Hepatocyte (in vitro differentiated cells): ENCODE results near the gene CMKLR1. TPM values are rescaled to one million over a fixed set of nuclear protein-coding genes. Genes with fewer than 3 reads are reported as not detected.

Source experiments
- DNase-seq: peaks from one replicate; pipeline ENCODE4 v3.0.0-alpha.2; 2016; ENCODE audit warnings: low spot score
- H2AFZ ChIP-seq: fragments of 200-600 bp; sonication (generic); 2 replicates; pipeline ENCODE4 v1.6.0; 2016; ENCODE audit warnings: antibody characterized with exemption, mild to moderate bottlenecking
- H3K27ac ChIP-seq: fragments of 200-600 bp; sonication (generic); 2 replicates; pipeline ENCODE4 v1.5.1; 2016; ENCODE audit warnings: mild to moderate bottlenecking
- H3K27me3 ChIP-seq: fragments of 200-600 bp; sonication (generic); 2 replicates; pipeline ENCODE4 v1.6.1; 2016
- H3K36me3 ChIP-seq: fragments of 200-600 bp; sonication (generic); replicated peaks from 2 replicates; pipeline ENCODE4 v1.5.1; 2016; ENCODE audit warnings: low read depth; ENCODE audit not compliant: insufficient read depth
- H3K4me1 ChIP-seq: fragments of 200-600 bp; sonication (generic); 2 replicates; pipeline ENCODE4 v1.5.1; 2016; ENCODE audit warnings: mild to moderate bottlenecking, moderate library complexity; ENCODE audit not compliant: insufficient read depth
- H3K4me2 ChIP-seq: fragments of 200-600 bp; sonication (generic); 2 replicates; pipeline ENCODE4 v1.6.0; 2016
- H3K4me3 ChIP-seq: fragments of 200-600 bp; sonication (generic); 2 replicates; pipeline ENCODE4 v1.5.1; 2016; ENCODE audit warnings: mild to moderate bottlenecking
- H3K79me2 ChIP-seq: fragments of 200-600 bp; sonication (generic); 2 replicates; pipeline ENCODE4 v1.6.0; 2017; ENCODE audit warnings: mild to moderate bottlenecking
- H3K9me2 ChIP-seq: fragments of 200-600 bp; sonication (generic); replicated peaks from 2 replicates; pipeline ENCODE4 v1.6.0; 2017; ENCODE audit warnings: mild to moderate bottlenecking; ENCODE audit not compliant: insufficient read depth
- H3K9me3 ChIP-seq: fragments of 200-600 bp; sonication (generic); 2 replicates; pipeline ENCODE4 v1.5.1; 2016; ENCODE audit warnings: low read depth, mild to moderate bottlenecking
- H4K20me1 ChIP-seq: fragments of 200-600 bp; sonication (generic); 2 replicates; pipeline ENCODE4 v1.6.0; 2016; ENCODE audit warnings: mild to moderate bottlenecking; ENCODE audit not compliant: insufficient read depth, poor library complexity, severe bottlenecking
- EZH2 ChIP-seq: fragments of 200-600 bp; sonication (generic); IDR thresholded peaks from 2 replicates; pipeline ENCODE4 v1.6.1; 2016; ENCODE audit warnings: antibody characterized with exemption, mild to moderate bottlenecking, borderline replicate concordance
- EZH2phosphoT487 ChIP-seq: fragments of 200-600 bp; sonication (generic); IDR thresholded peaks from one replicate; pipeline ENCODE4 v1.6.1; 2018; ENCODE audit warnings: antibody characterized with exemption, mild to moderate bottlenecking, low read depth, moderate library complexity; ENCODE audit not compliant: unreplicated experiment, severe bottlenecking
- WGBS: methylation state at CpG from one replicate; pipeline ENCODE4 v1.1.6; 2016; ENCODE audit warnings: low lambda C conversion rate; ENCODE audit errors: missing lambda C conversion rate; 5-methylcytosine and 5-hydroxymethylcytosine counted together
- polyA plus RNA-seq: library from polyadenylated mRNA; unstranded; fragments of >200 nt; fragmentation: Nextera tagmentation; extraction: Ambion mirVana; gene quantifications from 2 replicates; pipeline ENCODE4 v1.2.1, GENCODE V29; 2016
- total RNA-seq: library from RNA; depleted of rRNA; stranded (reverse); fragments of >200 nt; gene quantifications from 2 replicates; pipeline ENCODE4 v1.2.3, GENCODE V29; 2014
- TF ChIP-seq, protein P1 (sequence below): fragments of 200-600 bp; sonication (generic); IDR thresholded peaks from 2 replicates; pipeline ENCODE4 v1.5.1; 2016; ENCODE audit warnings: antibody characterized with exemption, mild to moderate bottlenecking; ENCODE audit not compliant: poor library complexity

CMKLR1 gene
- total and polyA plus RNA-seq, 2 experiments from 2014 or later, result 2.2 to 3.1 TPM

DNA sequence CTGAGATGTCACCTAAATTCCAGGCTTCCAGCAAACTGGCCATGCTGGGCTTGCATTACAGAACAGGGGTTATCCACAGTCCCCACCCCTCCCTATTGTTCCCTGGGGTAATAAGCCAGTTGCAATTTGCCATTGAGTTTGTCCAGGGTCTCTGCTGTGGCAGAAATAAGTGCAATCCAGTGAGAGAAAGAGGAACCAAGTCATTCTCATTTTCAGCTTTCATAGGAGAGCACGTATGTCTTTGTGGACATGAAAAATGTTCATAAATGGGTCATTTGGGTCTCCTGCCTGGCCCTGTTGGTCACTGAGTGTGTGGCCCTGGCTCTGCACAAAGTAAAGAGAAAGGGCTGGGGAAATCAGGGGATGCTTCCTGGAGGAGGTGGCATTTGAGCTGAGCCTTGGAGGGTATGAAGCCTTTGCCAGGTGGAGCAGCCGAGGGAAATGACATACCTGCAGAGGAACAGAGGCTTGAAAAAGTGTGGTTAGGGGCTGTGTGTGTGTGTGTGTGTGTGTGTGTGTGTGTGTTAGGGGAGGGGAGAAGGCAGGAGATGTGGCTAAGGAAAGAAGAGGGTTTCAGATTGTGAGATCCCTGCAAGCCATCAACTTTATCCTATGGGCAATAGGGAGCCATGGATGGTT, 29.3 kb downstream of the CMKLR1 start:
- WGBS, result 89% methylated on average over 2 of the region's 2 CpGs
- Histone ChIP-seq H3K9me3 (no peaks in the 10 kb centered on the region), H3K9me2 (no peaks in the 10 kb centered on the region), H3K4me1 (peaks cover 31% of the 10 kb centered on the region), H3K4me3 (no peak overlapping the region), H3K27ac (no peak overlapping the region), H3K79me2 (no peaks in the 10 kb centered on the region), H3K4me2 (no peak overlapping the region), H3K36me3 (no peaks in the 10 kb centered on the region), H4K20me1 (no peaks in the 10 kb centered on the region), H2AFZ (no peak overlapping the region), H3K27me3 (no peaks in the 10 kb centered on the region)
- TF ChIP-seq EZH2 (no peak), EZH2phosphoT487 (no peak)
- TF ChIP-seq, protein P1, sequence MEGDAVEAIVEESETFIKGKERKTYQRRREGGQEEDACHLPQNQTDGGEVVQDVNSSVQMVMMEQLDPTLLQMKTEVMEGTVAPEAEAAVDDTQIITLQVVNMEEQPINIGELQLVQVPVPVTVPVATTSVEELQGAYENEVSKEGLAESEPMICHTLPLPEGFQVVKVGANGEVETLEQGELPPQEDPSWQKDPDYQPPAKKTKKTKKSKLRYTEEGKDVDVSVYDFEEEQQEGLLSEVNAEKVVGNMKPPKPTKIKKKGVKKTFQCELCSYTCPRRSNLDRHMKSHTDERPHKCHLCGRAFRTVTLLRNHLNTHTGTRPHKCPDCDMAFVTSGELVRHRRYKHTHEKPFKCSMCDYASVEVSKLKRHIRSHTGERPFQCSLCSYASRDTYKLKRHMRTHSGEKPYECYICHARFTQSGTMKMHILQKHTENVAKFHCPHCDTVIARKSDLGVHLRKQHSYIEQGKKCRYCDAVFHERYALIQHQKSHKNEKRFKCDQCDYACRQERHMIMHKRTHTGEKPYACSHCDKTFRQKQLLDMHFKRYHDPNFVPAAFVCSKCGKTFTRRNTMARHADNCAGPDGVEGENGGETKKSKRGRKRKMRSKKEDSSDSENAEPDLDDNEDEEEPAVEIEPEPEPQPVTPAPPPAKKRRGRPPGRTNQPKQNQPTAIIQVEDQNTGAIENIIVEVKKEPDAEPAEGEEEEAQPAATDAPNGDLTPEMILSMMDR, result no peak
- no peak for DNase-seq

DNA sequence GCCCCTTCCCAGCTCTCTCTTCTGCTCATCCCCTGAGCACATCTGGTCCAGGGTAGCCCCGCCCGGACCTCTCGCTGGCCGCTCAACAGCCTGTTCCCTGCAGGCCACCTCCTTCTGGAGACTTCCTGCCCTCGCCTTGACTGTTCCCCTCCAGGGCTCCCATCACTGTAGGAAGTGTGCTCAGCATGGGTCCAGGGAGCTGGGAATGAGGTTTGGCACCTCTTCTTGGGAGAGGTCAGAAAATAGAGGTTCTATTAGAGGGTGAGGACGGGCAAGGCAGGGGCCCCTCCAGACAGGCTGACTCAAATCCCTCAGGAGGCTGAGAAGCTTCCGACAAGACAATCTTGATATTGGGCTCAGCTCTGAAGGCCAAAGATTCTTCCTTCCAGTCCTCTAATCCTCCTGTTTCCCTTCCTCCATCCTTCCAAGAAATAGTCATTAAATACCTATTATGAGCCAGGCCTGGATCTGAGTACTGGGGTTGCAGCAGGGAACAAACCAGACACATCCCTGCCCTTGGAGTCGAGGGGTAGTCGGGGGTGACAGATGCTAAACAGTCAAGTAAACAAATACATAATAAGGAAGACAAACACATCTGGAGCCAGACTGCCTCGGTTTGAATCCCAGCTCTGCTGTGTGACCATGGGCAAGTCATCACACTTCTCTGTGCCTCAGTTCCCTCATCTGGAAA, 30.6 kb downstream of the CMKLR1 start:
- 63% methylated on average over 10 of the region's 10 CpGs for WGBS
- Histone ChIP-seq H3K79me2 (no peaks in the 10 kb centered on the region), H3K4me2 (no peak overlapping the region), H3K4me3 (no peak overlapping the region), H3K4me1 (peaks cover 34% of the 10 kb centered on the region), H3K9me2 (no peaks in the 10 kb centered on the region), H3K36me3 (no peaks in the 10 kb centered on the region), H4K20me1 (no peaks in the 10 kb centered on the region), H2AFZ (no peak overlapping the region), H3K27ac (no peak overlapping the region), H3K27me3 (no peaks in the 10 kb centered on the region), H3K9me3 (no peaks in the 10 kb centered on the region)
- no peak for DNase-seq
- no peak for TF ChIP-seq EZH2
- TF ChIP-seq EZH2phosphoT487, result no peak
- TF ChIP-seq, protein P1, result no peak

DNA sequence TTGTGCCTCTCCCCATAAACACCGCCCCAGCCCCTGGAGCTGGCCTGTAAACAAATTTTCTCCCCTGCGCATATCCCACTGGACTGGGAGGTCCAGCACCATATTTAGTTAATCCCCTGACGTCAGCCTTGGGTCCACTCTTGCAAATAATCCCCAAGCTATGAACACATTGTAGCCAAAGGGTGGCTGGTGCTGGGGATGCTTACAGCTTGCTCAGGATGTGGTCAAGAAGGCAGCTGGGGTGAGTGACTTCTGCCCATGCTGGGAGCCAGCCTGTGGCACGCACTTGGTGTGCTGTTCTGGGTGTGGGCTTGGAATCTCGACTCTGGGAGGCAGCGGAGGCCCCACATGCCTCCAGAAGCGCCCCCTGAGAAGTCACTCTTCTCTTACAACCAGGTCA, 32.1 kb downstream of the CMKLR1 start:
- Histone ChIP-seq H3K36me3 (no peaks in the 10 kb centered on the region), H3K4me2 (no peak overlapping the region), H3K9me3 (no peaks in the 10 kb centered on the region), H2AFZ (no peak overlapping the region), H3K27me3 (no peaks in the 10 kb centered on the region), H3K9me2 (no peaks in the 10 kb centered on the region), H3K4me1 (peaks cover 37% of the 10 kb centered on the region), H3K4me3 (no peak overlapping the region), H3K79me2 (no peaks in the 10 kb centered on the region), H3K27ac (no peak overlapping the region), H4K20me1 (no peaks in the 10 kb centered on the region)
- TF ChIP-seq EZH2phosphoT487 (no peak), EZH2 (no peak)
- TF ChIP-seq, protein P1, result no peak
- no peak for DNase-seq
- 80% methylated on average over 7 of the region's 7 CpGs for WGBS
